HepG2 (cell line): ENCODE measurements around the gene CITED2. TPM values are rescaled to one million over a fixed set of nuclear protein-coding genes. Genes with fewer than 3 reads are reported as not detected.

Source experiments
- CBFB ChIP-seq: sonication (generic); formaldehyde crosslinking; IDR thresholded peaks from 2 replicates; pipeline ENCODE4 v1.4.0; 2020; ENCODE audit warnings: missing genetic modification reagents
- CEBPG ChIP-seq: IDR thresholded peaks from 2 replicates; pipeline ENCODE4 v1.6.1; 2016
- FLYWCH1 ChIP-seq: sonication (generic); formaldehyde crosslinking; IDR thresholded peaks from 2 replicates; pipeline ENCODE4 v1.8.1; 2023; ENCODE audit warnings: mild to moderate bottlenecking, missing genetic modification reagents
- FOSL2 ChIP-seq: sonication (generic); formaldehyde crosslinking; IDR thresholded peaks from 2 replicates; pipeline ENCODE4 v1.4.0; 2020; ENCODE audit warnings: missing genetic modification reagents
- HHEX ChIP-seq: IDR thresholded peaks from 2 replicates; pipeline ENCODE4 v1.6.1; 2016; ENCODE audit warnings: control low read depth
- KDM1A ChIP-seq: IDR thresholded peaks from 2 replicates; pipeline ENCODE4 v1.6.1; 2016; ENCODE audit warnings: missing compliant biosample characterization
- LCORL ChIP-seq, 2 experiments: fragments of 450-650 bp in 1 of 2; sonication (generic) in 1 of 2; formaldehyde crosslinking in 1 of 2; IDR thresholded peaks; 2 replicates each; pipeline versions ENCODE4 v1.5.0 to v1.6.1; 2017 to 2020; ENCODE audit warnings: antibody characterized with exemption in 1 of 2, missing genetic modification reagents in 1 of 2
- MATR3 ChIP-seq: sonication (generic); formaldehyde crosslinking; IDR thresholded peaks from 2 replicates; pipeline ENCODE4 v1.4.0; 2020; ENCODE audit warnings: missing genetic modification reagents
- RCOR2 ChIP-seq: IDR thresholded peaks from 2 replicates; pipeline ENCODE4 v1.6.1; 2016; ENCODE audit warnings: missing biosample characterization, missing genetic modification reagents
- RXRB ChIP-seq: IDR thresholded peaks from 2 replicates; pipeline ENCODE4 v1.6.1; 2016; ENCODE audit warnings: borderline replicate concordance, missing genetic modification reagents, missing compliant biosample characterization
- TEAD3 ChIP-seq: optimal IDR thresholded peaks from 2 replicates; pipeline ENCODE3; 2016; ENCODE audit warnings: borderline replicate concordance
- ZNF260 ChIP-seq: sonication (generic); formaldehyde crosslinking; IDR thresholded peaks from 2 replicates; pipeline ENCODE4 v1.4.0; 2020; ENCODE audit warnings: missing genetic modification reagents, low read depth, mild to moderate bottlenecking, borderline replicate concordance
- ZNF431 ChIP-seq: sonication (generic); formaldehyde crosslinking; IDR thresholded peaks from 2 replicates; pipeline ENCODE4 v1.9.0; 2022; ENCODE audit warnings: missing genetic modification reagents, low read depth, mild to moderate bottlenecking, borderline replicate concordance
- ZNF614 ChIP-seq: IDR thresholded peaks from 2 replicates; pipeline ENCODE4 v1.6.1; 2018; ENCODE audit warnings: missing biosample characterization, missing genetic modification reagents, inconsistent platforms, borderline replicate concordance
- ZNF7 ChIP-seq: IDR thresholded peaks from 2 replicates; pipeline ENCODE4 v1.6.1; 2016; ENCODE audit warnings: missing biosample characterization, missing genetic modification reagents
- ZNF776 ChIP-seq: sonication (generic); formaldehyde crosslinking; IDR thresholded peaks from 2 replicates; pipeline ENCODE4 v1.4.0; 2020; ENCODE audit warnings: mild to moderate bottlenecking, missing genetic modification reagents
- ZNF841 ChIP-seq: sonication (generic); formaldehyde crosslinking; IDR thresholded peaks from 2 replicates; pipeline ENCODE4 v1.8.1; 2023; ENCODE audit warnings: missing genetic modification reagents, borderline replicate concordance
- ZSCAN21 ChIP-seq: sonication (generic); formaldehyde crosslinking; IDR thresholded peaks from 2 replicates; pipeline ENCODE4 v1.8.0; 2022; ENCODE audit warnings: mild to moderate bottlenecking, missing genetic modification reagents, moderate library complexity, borderline replicate concordance
- polyA plus RNA-seq, 8 experiments: library from polyadenylated mRNA; depleted of rRNA in 3 of 8; stranded (reverse) in 7 of 8; unstranded in 1 of 8; fragments of >200 nt; fragmentation: Illumina TruSeq in 4 of 8; extraction: Trizol in 4 of 8; gene quantifications; 2 replicates each; pipeline versions ENCODE4 v1.2.1 to v1.2.3, GENCODE V29; 2011 to 2016; ENCODE audit warnings: low read depth in 4 of 8, missing spikeins in 1 of 8, mixed read lengths in 1 of 8; ENCODE audit not compliant: insufficient read depth in 1 of 8
- total RNA-seq, 5 experiments: library from RNA; depleted of rRNA; stranded (reverse); fragments of >200 nt; fragmentation: Illumina TruSeq; extraction: Trizol; gene quantifications; 2 replicates each; pipeline ENCODE4 v1.2.3, GENCODE V29; 2016; ENCODE audit warnings: low read depth in 1 of 5
- TF ChIP-seq, protein P1 (sequence below): sonication (generic); formaldehyde crosslinking; IDR thresholded peaks from 2 replicates; pipeline ENCODE4 v1.4.0; 2020; ENCODE audit warnings: missing genetic modification reagents
- TF ChIP-seq, protein P2 (sequence below): sonication (generic); formaldehyde crosslinking; IDR thresholded peaks from 2 replicates; pipeline ENCODE4 v1.8.1; 2023; ENCODE audit warnings: missing genetic modification reagents, inconsistent platforms, borderline replicate concordance
- TF ChIP-seq, protein P3 (sequence below): sonication (generic); formaldehyde crosslinking; IDR thresholded peaks from 2 replicates; pipeline ENCODE4 v1.5.0; 2020; ENCODE audit warnings: mild to moderate bottlenecking, missing genetic modification reagents
- TF ChIP-seq, protein P4 (sequence below): IDR thresholded peaks from 2 replicates; pipeline ENCODE4 v1.6.1; 2016; ENCODE audit warnings: missing genetic modification reagents, missing compliant biosample characterization
- TF ChIP-seq, protein P5 (sequence below): sonication (generic); formaldehyde crosslinking; IDR thresholded peaks from 2 replicates; pipeline ENCODE4 v1.4.0; 2020; ENCODE audit warnings: mild to moderate bottlenecking, missing genetic modification reagents
- TF ChIP-seq, protein P6 (sequence below): sonication (generic); formaldehyde crosslinking; IDR thresholded peaks from 2 replicates; pipeline ENCODE4 v1.8.0; 2022; ENCODE audit warnings: mild to moderate bottlenecking, missing genetic modification reagents, moderate library complexity

Gene CITED2
- total and polyA plus RNA-seq, 2 of the 13 experiments (the other 11 are each of a cell fraction or from before 2014, with no cell fraction given): 17.6 to 57.2 TPM

DNA sequence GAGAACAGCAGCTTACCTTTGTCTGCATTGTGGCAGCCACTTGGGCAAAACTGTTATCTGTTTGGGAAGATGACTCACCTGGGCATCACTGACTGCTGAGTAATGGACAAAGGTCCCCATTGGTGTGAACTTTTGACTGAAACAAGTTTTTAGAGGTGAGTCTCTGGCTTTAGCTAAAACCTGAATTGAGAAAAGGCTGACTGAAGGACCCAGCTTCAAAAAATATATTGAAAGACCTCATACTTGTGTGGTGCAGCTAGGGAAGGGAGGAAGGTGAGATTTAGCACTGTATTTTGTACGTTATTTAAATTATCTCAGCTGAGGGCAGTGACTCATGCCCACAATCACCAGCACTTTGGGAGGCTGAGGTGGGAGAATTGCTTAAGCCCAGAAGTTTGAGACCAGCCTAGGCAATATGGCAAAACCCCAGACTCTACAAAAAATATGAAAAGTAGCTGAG, 4.5 kb upstream of the CITED2 start (continued):
- TF ChIP-seq, protein P1, sequence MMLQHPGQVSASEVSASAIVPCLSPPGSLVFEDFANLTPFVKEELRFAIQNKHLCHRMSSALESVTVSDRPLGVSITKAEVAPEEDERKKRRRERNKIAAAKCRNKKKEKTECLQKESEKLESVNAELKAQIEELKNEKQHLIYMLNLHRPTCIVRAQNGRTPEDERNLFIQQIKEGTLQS: peak; percentile 93
- TF ChIP-seq RXRB: peak; percentile 67; the same call in 1 of the 2 replicates
- TF ChIP-seq ZNF614 (CRISPR knock-in tag): 0 out of 2 replicates have a peak, but pooled peaks have one; percentile 59
- no peak for TF ChIP-seq ZNF431 (CRISPR knock-in tag)
- TF ChIP-seq FOSL2: peak; percentile 98
- TF ChIP-seq ZSCAN21: no peak
- 0 out of 2 replicates have a peak, but pooled peaks have one; percentile 17 for TF ChIP-seq HHEX (CRISPR knock-in tag)
- no peak for TF ChIP-seq ZNF841 (CRISPR knock-in tag)
- no peak for TF ChIP-seq LCORL (IDR thresholded peaks at IDR 0.05)
- TF ChIP-seq LCORL (CRISPR knock-in tag; IDR thresholded peaks at IDR 0.05): peak; percentile 86
- no peak for TF ChIP-seq KDM1A (CRISPR knock-in tag)
- TF ChIP-seq, protein P2, sequence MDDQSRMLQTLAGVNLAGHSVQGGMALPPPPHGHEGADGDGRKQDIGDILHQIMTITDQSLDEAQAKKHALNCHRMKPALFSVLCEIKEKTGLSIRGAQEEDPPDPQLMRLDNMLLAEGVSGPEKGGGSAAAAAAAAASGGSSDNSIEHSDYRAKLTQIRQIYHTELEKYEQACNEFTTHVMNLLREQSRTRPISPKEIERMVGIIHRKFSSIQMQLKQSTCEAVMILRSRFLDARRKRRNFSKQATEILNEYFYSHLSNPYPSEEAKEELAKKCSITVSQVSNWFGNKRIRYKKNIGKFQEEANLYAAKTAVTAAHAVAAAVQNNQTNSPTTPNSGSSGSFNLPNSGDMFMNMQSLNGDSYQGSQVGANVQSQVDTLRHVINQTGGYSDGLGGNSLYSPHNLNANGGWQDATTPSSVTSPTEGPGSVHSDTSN (CRISPR knock-in tag): no peak
- no peak for TF ChIP-seq ZNF776 (CRISPR knock-in tag)
- TF ChIP-seq, protein P3, sequence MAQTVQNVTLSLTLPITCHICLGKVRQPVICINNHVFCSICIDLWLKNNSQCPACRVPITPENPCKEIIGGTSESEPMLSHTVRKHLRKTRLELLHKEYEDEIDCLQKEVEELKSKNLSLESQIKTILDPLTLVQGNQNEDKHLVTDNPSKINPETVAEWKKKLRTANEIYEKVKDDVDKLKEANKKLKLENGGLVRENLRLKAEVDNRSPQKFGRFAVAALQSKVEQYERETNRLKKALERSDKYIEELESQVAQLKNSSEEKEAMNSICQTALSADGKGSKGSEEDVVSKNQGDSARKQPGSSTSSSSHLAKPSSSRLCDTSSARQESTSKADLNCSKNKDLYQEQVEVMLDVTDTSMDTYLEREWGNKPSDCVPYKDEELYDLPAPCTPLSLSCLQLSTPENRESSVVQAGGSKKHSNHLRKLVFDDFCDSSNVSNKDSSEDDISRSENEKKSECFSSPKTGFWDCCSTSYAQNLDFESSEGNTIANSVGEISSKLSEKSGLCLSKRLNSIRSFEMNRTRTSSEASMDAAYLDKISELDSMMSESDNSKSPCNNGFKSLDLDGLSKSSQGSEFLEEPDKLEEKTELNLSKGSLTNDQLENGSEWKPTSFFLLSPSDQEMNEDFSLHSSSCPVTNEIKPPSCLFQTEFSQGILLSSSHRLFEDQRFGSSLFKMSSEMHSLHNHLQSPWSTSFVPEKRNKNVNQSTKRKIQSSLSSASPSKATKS: no peak
- TF ChIP-seq CBFB: no peak
- TF ChIP-seq MATR3: no peak
- TF ChIP-seq, protein P4, sequence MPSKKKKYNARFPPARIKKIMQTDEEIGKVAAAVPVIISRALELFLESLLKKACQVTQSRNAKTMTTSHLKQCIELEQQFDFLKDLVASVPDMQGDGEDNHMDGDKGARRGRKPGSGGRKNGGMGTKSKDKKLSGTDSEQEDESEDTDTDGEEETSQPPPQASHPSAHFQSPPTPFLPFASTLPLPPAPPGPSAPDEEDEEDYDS: 0 out of 2 replicates have a peak, but pooled peaks have one; percentile 43
- no peak for TF ChIP-seq ZNF260 (CRISPR knock-in tag)
- TF ChIP-seq CEBPG (CRISPR knock-in tag): no peak
- TF ChIP-seq ZNF7 (CRISPR knock-in tag): no peak
- peak; percentile 48 for TF ChIP-seq TEAD3 (CRISPR knock-in tag)
- TF ChIP-seq, protein P5, sequence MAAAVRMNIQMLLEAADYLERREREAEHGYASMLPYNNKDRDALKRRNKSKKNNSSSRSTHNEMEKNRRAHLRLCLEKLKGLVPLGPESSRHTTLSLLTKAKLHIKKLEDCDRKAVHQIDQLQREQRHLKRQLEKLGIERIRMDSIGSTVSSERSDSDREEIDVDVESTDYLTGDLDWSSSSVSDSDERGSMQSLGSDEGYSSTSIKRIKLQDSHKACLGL (CRISPR knock-in tag): no peak
- TF ChIP-seq, protein P6, sequence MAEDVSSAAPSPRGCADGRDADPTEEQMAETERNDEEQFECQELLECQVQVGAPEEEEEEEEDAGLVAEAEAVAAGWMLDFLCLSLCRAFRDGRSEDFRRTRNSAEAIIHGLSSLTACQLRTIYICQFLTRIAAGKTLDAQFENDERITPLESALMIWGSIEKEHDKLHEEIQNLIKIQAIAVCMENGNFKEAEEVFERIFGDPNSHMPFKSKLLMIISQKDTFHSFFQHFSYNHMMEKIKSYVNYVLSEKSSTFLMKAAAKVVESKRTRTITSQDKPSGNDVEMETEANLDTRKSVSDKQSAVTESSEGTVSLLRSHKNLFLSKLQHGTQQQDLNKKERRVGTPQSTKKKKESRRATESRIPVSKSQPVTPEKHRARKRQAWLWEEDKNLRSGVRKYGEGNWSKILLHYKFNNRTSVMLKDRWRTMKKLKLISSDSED (CRISPR knock-in tag): no peak
- peak; percentile 66; the same call in 1 of the 2 replicates for TF ChIP-seq RCOR2 (CRISPR knock-in tag)
- TF ChIP-seq FLYWCH1 (CRISPR knock-in tag): no peak
